NCI-H748 treated with DMSO at 0.1 percent for 48 hours (cell line): ENCODE data around the gene RHOU.

Experiments used
- DNase-seq: peaks from one replicate; lab custom pipeline; 2025; lab: John Stamatoyannopoulos, UW

RHOU gene

DNA sequence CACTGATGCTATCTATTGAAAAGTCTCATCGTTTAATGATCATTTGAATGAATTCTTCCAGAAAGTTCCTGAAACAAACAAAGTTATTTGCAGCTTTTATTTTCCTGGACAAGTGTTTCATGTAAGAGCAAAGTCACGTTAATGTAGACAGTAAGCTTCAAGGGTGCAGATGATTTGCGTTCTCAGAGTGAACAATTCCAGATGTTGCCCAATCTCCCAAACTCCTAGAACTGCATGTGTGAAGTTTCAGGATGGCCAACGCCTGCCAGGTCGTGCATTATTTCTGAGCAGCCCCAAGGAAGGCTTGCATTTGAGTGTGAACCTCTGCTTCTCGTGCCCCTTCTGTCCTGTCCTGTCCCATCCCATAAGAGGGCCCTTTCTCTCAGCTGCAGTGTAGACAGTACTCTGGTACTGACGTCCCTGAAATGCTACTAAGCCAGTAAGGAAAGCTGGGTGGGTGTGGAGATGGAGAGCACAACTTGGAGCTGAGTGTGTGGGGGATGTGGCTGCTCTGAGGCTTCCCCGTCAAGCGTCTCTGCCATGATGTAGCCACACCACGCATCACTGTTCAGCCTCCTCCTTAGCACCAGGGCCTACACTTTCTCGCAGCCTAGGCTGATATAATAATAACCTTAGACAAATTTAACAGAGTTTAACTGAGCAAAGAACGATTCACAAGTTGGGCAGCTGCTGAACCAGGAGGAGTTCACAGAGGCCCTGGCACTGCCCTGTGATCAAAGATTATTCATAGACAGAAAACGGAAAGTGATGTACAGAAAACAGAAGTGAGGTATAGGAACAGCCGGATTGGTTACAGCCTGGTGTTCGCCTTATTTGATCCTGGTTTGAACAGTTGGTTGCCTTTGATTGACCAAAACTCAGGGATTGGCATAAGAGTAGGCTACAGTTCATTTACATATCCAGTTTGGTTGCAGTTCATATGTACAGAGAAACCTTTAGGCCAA is 50.4 kb downstream of the RHOU start:
- DNase-seq = no peak

GRCh38 chr1:228786361-228787129 is 51.3 kb downstream of the RHOU start:
- DNase-seq = no peak

DNA sequence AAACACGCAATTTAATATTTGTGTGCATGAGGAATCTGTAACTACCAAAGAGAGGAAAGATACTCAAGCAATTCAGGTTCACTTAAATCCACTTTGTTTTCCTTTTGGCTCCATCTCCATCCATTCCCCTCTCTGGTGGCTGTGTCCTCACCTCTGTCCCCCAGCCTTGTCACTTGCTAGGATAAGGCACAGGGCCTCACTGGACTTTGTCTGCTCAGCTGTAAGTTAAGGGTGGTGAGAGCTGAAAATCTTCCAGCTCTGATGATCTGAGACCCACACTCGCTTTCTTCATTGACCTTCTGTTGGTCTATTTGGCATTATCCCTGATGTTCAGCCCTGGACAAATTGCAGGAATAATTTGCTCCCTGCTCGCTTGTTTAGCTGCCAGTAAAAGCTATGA is 56.5 kb downstream of the RHOU start:
- DNase-seq = no peak

DNA sequence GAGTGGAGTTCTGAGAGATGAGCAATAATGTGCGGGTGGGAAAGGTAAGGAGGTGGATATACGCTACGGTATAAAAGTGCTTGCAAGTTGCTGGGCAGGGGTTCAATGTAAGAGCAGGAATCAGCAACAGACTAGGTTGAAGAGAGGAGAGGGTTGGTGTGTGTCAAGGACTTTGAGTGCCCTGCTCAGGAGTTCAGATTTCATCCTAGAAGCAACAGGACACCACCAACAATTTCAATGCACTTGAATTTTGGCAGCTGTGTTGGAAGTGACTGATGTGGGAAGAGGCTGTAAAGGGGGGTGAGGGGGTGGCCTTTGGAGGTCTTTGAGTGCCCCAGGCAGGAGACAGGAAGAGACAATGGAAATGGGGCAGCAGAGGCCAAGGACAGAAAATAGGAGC is 57.3 kb downstream of the RHOU start:
- DNase-seq = no peak

- no peak for DNase-seq
These were observed 57.8 kb downstream of the RHOU start for GRCh38 chr1:228793032-228793431.

GRCh38 chr1:228794173-228794572 is 58.9 kb downstream of the RHOU start:
- no peak for DNase-seq

GRCh38 chr1:228794810-228795209 is 59.5 kb downstream of the RHOU start:
- DNase-seq = no peak

GRCh38 chr1:228795596-228795995 is 60.3 kb downstream of the RHOU start:
- DNase-seq = no peak
